Esophagus muscularis mucosa (tissue), 4 donors: ENCODE measurements around the gene MPI. TPM values are rescaled to one million over a fixed set of nuclear protein-coding genes. Genes with fewer than 3 reads are reported as not detected.

Source experiments
- DNase-seq: peaks from one replicate; pipeline ENCODE4 v3.0.0-alpha.2; 2017; ENCODE audit errors: extremely low spot score
- H3K27ac ChIP-seq, 4 donors: fragments of 200-600 bp; sonication (generic); replicated peaks in 1 of 4; 1 replicate in 3 of 4; 2 replicates in 1 of 4; pipeline ENCODE4 v1.5.1; 2016 to 2019; ENCODE audit warnings: mild to moderate bottlenecking in 1 of 4
- H3K27me3 ChIP-seq, 4 donors: fragments of 200-600 bp; sonication (generic); one replicate each; pipeline versions ENCODE4 v1.5.1 to v1.6.0; 2016 to 2019
- H3K36me3 ChIP-seq, 4 donors: fragments of 200-600 bp; sonication (generic); one replicate each; pipeline ENCODE4 v1.5.1; 2016 to 2019
- H3K4me1 ChIP-seq, 4 donors: fragments of 200-600 bp; sonication (generic); one replicate each; pipeline ENCODE4 v1.5.1; 2016 to 2019
- H3K4me3 ChIP-seq, 4 donors: fragments of 200-600 bp; sonication (generic); 1 replicate in 2 of 4; 2 replicates in 2 of 4; pipeline ENCODE4 v1.5.1; 2016 to 2019; ENCODE audit warnings: mild to moderate bottlenecking in 4 of 4, moderate library complexity in 1 of 4
- H3K9me3 ChIP-seq, 4 donors: fragments of 200-600 bp; sonication (generic); 1 replicate in 3 of 4; 2 replicates in 1 of 4; pipeline ENCODE4 v1.5.1; 2016 to 2019
- EP300 ChIP-seq: sonication (generic); formaldehyde crosslinking; IDR thresholded peaks from one replicate; pipeline ENCODE4 v1.6.1; 2017; ENCODE audit warnings: antibody characterized with exemption
- POLR2A ChIP-seq: fragments of 450-650 bp; IDR thresholded peaks from one replicate; pipeline ENCODE4 v1.6.1; 2017; ENCODE audit warnings: antibody characterized with exemption, moderate library complexity, mild to moderate bottlenecking, low read depth
- POLR2AphosphoS5 ChIP-seq, 2 donors: sonication (generic); formaldehyde crosslinking; IDR thresholded peaks; one replicate each; pipeline ENCODE4 v1.6.1; 2017; ENCODE audit warnings: antibody characterized with exemption in 2 of 2
- WGBS: methylation state at CpG from one replicate; pipeline ENCODE4 v1.1.5; 2018; 5-methylcytosine and 5-hydroxymethylcytosine counted together
- intact Hi-C: fragments of 100-400 bp; cut with DNase I; formaldehyde crosslinking; loops from one replicate; pipeline ENCODE4 v1.15.1; 2023
- total RNA-seq, 4 donors: library from RNA; depleted of rRNA; stranded (reverse); fragments of >200 nt; gene quantifications; one replicate each; pipeline versions ENCODE4 v1.1.0 to v1.2.1, GENCODE V29; 2016
- TF ChIP-seq, protein P1 (sequence below), 3 experiments: fragments of 200-600 bp in 2 of 3; fragments of 450-650 bp in 1 of 3; sonication (generic) in 2 of 3; IDR thresholded peaks; one replicate each; pipeline ENCODE4 v1.5.1; 2017 to 2019; ENCODE audit warnings: antibody characterized with exemption in 3 of 3, mild to moderate bottlenecking in 2 of 3, moderate library complexity in 1 of 3

Gene MPI
- total RNA-seq, 4 donors from 2014 or later = 37.4 to 50.7 (median 44.0) TPM

DNA sequence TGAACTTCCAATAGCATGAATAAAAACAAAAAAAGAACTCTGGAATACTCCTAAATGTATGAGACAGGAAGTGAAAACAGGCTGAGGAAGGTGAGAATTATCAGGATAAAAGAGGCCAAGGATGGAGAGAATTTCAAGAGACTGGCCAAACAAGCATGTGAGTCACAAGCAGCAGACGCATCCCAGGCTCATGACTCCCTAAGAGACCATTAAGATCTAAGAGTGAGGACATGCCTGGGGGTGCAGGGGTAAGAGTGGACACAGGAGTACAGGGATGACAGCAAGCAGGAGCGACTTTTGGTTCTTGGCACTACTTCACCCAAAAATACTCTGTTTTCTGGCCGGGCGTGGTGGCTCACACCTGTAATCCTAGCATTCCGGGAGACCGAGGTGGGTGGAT lies 23.8 kb upstream of the MPI start:
- 74% methylated on average over 6 of the region's 6 CpGs for WGBS
- Histone ChIP-seq H3K4me3 (no peak overlapping the region), H3K36me3 (peaks cover 0 to 7% (median 3%) of the 10 kb centered on the region in 4 donors), H3K4me1 (peaks cover 74 to 81% (median 76%) of the 10 kb centered on the region in 4 donors), H3K27ac (peak overlapping the region in 3 of 4 donors; percentile 1 to 93 (median 20)), H3K27me3 (no peaks in the 10 kb centered on the region), H3K9me3 (no peaks in the 10 kb centered on the region)
- intact Hi-C loops = no loop called here
- TF ChIP-seq EP300 (no peak), POLR2AphosphoS5 (IDR thresholded peaks at IDR 0.05) (peak; percentile 26 to 40), POLR2A (no peak)
- TF ChIP-seq, protein P1, sequence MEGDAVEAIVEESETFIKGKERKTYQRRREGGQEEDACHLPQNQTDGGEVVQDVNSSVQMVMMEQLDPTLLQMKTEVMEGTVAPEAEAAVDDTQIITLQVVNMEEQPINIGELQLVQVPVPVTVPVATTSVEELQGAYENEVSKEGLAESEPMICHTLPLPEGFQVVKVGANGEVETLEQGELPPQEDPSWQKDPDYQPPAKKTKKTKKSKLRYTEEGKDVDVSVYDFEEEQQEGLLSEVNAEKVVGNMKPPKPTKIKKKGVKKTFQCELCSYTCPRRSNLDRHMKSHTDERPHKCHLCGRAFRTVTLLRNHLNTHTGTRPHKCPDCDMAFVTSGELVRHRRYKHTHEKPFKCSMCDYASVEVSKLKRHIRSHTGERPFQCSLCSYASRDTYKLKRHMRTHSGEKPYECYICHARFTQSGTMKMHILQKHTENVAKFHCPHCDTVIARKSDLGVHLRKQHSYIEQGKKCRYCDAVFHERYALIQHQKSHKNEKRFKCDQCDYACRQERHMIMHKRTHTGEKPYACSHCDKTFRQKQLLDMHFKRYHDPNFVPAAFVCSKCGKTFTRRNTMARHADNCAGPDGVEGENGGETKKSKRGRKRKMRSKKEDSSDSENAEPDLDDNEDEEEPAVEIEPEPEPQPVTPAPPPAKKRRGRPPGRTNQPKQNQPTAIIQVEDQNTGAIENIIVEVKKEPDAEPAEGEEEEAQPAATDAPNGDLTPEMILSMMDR (IDR thresholded peaks at IDR 0.05) = no peak
- no peak for DNase-seq

- TF ChIP-seq EP300 (no peak), POLR2A (no peak), POLR2AphosphoS5 (IDR thresholded peaks at IDR 0.05) (no peak)
- TF ChIP-seq, protein P1 (IDR thresholded peaks at IDR 0.05) = no peak
- peak overlapping the region; percentile 90 to 93 (median 92) for H3K27ac ChIP-seq
- H3K4me1 ChIP-seq = peaks cover 88 to 95% (median 91%) of the 10 kb centered on the region in 4 donors
- H3K9me3 ChIP-seq = no peaks in the 10 kb centered on the region
- no peak for DNase-seq
- WGBS = 20% methylated on average over 1 of the region's 1 CpG
- intact Hi-C loops = no loop called here
- H3K4me3 ChIP-seq = no peak overlapping the region
- no peaks in the 10 kb centered on the region for H3K27me3 ChIP-seq
- peaks cover 0 to 7% (median 3%) of the 10 kb centered on the region in 4 donors for H3K36me3 ChIP-seq
Observed at GRCh38 chr15:74867466-74868038, 22.3 kb upstream of the MPI start.

DNA sequence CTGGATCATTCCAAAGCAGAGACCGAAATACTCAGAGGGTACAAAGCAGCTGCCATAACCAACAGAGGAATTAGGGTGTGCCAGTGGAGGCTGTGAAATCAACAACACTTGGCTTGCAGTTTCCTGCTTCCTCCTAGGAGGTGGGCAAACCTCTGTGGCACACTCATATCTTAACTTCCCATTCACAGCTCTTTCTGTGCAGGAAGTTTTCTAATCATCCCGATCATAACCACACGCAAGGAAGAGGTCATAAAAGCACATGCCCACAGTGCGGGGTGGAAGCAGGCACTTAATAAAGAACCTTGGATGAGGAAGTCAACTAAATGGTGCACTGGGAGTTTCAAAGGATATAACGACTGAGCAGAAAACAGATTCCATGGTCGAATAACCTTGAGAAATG lies 21.8 kb upstream of the MPI start:
- peak overlapping the region; percentile 90 to 93 (median 92) for H3K27ac ChIP-seq
- intact Hi-C loops = no loop called here
- 74% methylated on average over 6 of the region's 6 CpGs for WGBS

GRCh38 chr15:74869372-74869725 lies 20.5 kb upstream of the MPI start:
- no peak for TF ChIP-seq EP300
- TF ChIP-seq POLR2AphosphoS5 (IDR thresholded peaks at IDR 0.05) = peak in 1 of 2 donors; percentile 10
- H3K36me3 ChIP-seq = peaks cover 0 to 7% (median 2%) of the 10 kb centered on the region in 4 donors
- no peaks in the 10 kb centered on the region for H3K9me3 ChIP-seq
- intact Hi-C loops = no loop called here
- no peaks in the 10 kb centered on the region for H3K27me3 ChIP-seq
- H3K27ac ChIP-seq = peak overlapping the region; percentile 90 to 93 (median 92)
- no peak for DNase-seq
- H3K4me1 ChIP-seq = peaks cover 74 to 89% (median 84%) of the 10 kb centered on the region in 4 donors
- peak overlapping the region in 2 of 4 donors; percentile 30 to 76 for H3K4me3 ChIP-seq

More for the DNA sequence above, 21.8 kb upstream of the MPI start:
- DNase-seq = no peak
- Histone ChIP-seq H3K36me3 (peaks cover 0 to 7% (median 3%) of the 10 kb centered on the region in 4 donors), H3K9me3 (no peaks in the 10 kb centered on the region), H3K27me3 (no peaks in the 10 kb centered on the region), H3K4me3 (no peak overlapping the region), H3K4me1 (peaks cover 87 to 93% (median 89%) of the 10 kb centered on the region in 4 donors)
- peak; percentile 22 to 28 for TF ChIP-seq POLR2AphosphoS5 (IDR thresholded peaks at IDR 0.05)
- TF ChIP-seq, protein P1 (IDR thresholded peaks at IDR 0.05) = no peak
- no peak for TF ChIP-seq EP300
- TF ChIP-seq POLR2A = no peak

GRCh38 chr15:74869726-74870407 lies 20.0 kb upstream of the MPI start:
- H3K36me3 ChIP-seq = peaks cover 0 to 7% (median 2%) of the 10 kb centered on the region in 4 donors
- peak overlapping the region; percentile 11 to 86 (median 53) for H3K4me3 ChIP-seq
- no peaks in the 10 kb centered on the region for H3K9me3 ChIP-seq
- peak; percentile 38 to 44 for TF ChIP-seq POLR2AphosphoS5 (IDR thresholded peaks at IDR 0.05)
- TF ChIP-seq, protein P1 (IDR thresholded peaks at IDR 0.05) = no peak
- no peaks in the 10 kb centered on the region for H3K27me3 ChIP-seq
- 26% methylated on average over 6 of the region's 6 CpGs for WGBS
- intact Hi-C loops = no loop called here
- peak overlapping the region; percentile 90 to 93 (median 92) for H3K27ac ChIP-seq
- DNase-seq = peak; percentile 93
- H3K4me1 ChIP-seq = peaks cover 74 to 83% (median 81%) of the 10 kb centered on the region in 4 donors
